ENCODE measurements around the gene ATXN7. TPM values are rescaled to one million over a fixed set of nuclear protein-coding genes. Genes with fewer than 3 reads are reported as not detected.
A peak's percentile ranks its signal among the peaks of the same experiment; 100 is the strongest.

Gene ATXN7
- polyA plus RNA-seq, 3 donors = 2.7 to 29.5 (median 3.2) TPM

- Mint-ChIP-seq H3K9me3 (peaks cover 0 to 9% (median 2%) of the 10 kb centered on the region in 7 donors), H3K27ac (peak overlapping the region in 1 of 7 donors; percentile 55), H3K4me3 (no peak overlapping the region), H3K4me1 (no peaks in the 10 kb centered on the region), H3K27me3 (ENCODE audit: low read depth in 3 of 3) (no peaks in the 10 kb centered on the region), H3K36me3 (peaks cover 2 to 5% of the 10 kb centered on the region in 2 donors)
- no peaks in the 10 kb centered on the region for H3K9me3 ChIP-seq (replicated peaks in 1 of 2; ENCODE audit: control insufficient read depth in 1 of 2, insufficient read depth in 1 of 2, low read length in 2 of 2)
- no peak overlapping the region for H3K4me3 ChIP-seq (replicated peaks in 1 of 3; ENCODE audit: low read depth in 2 of 3, low read length in 3 of 3)
- H4K20me1 ChIP-seq (ENCODE audit: insufficient read depth, low read length) = peaks cover 17% of the 10 kb centered on the region
- no peak overlapping the region for H2AFZ ChIP-seq (ENCODE audit: insufficient read depth, low read depth, low read length, poor library complexity, severe bottlenecking)
- intact Hi-C loops (cut with micrococcal nuclease) = no loop called here
- H3K36me3 ChIP-seq (replicated peaks in 1 of 2; ENCODE audit: control insufficient read depth in 1 of 2, insufficient read depth in 2 of 2, low read length in 2 of 2) = no peaks in the 10 kb centered on the region
- no peaks in the 10 kb centered on the region for H3K27me3 ChIP-seq (ENCODE audit: control insufficient read depth in 2 of 2, insufficient read depth in 2 of 2, low read length in 2 of 2)
- no peak for DNase-seq
- TF ChIP-seq CTCF (IDR thresholded peaks at IDR 0.05) = no peak
- no peak overlapping the region for H3K9ac ChIP-seq (ENCODE audit: insufficient read depth, low read length, poor library complexity, severe bottlenecking)
- H3K4me1 ChIP-seq (ENCODE audit: control insufficient read depth in 1 of 2, insufficient read depth in 2 of 2, low read length in 2 of 2) = no peaks in the 10 kb centered on the region
- H3K27ac ChIP-seq (ENCODE audit: low read depth in 1 of 2, low read length in 2 of 2) = no peak overlapping the region
- WGBS (ENCODE audit: insufficient coverage) = 100% methylated on average over 4 of the region's 4 CpGs
- H3K79me2 ChIP-seq (ENCODE audit: insufficient read depth, low read length) = peaks cover 28% of the 10 kb centered on the region
- no peak overlapping the region for H3K4me2 ChIP-seq (replicated peaks; ENCODE audit: extremely low read depth, low read length, poor library complexity, severe bottlenecking)
Measured at GRCh38 chr3:63845215-63845614, 18.5 kb upstream of the ATXN7 start.

- peaks cover 22% of the 10 kb centered on the region for H4K20me1 ChIP-seq (ENCODE audit: insufficient read depth, low read length)
- Mint-ChIP-seq H3K27ac (peak overlapping the region in 1 of 7 donors; percentile 37), H3K36me3 (peaks cover 2% of the 10 kb centered on the region in 2 donors), H3K4me1 (no peaks in the 10 kb centered on the region), H3K4me3 (no peak overlapping the region), H3K27me3 (ENCODE audit: low read depth in 3 of 3) (no peaks in the 10 kb centered on the region), H3K9me3 (peaks cover 0 to 5% (median 0%) of the 10 kb centered on the region in 7 donors)
- intact Hi-C loops (cut with micrococcal nuclease) = no loop called here
- H3K4me2 ChIP-seq (replicated peaks; ENCODE audit: extremely low read depth, low read length, poor library complexity, severe bottlenecking) = no peak overlapping the region
- no peak overlapping the region for H3K27ac ChIP-seq (ENCODE audit: low read depth in 1 of 2, low read length in 2 of 2)
- H3K36me3 ChIP-seq (replicated peaks in 1 of 2; ENCODE audit: control insufficient read depth in 1 of 2, insufficient read depth in 2 of 2, low read length in 2 of 2) = no peaks in the 10 kb centered on the region
- no peaks in the 10 kb centered on the region for H3K4me1 ChIP-seq (ENCODE audit: control insufficient read depth in 1 of 2, insufficient read depth in 2 of 2, low read length in 2 of 2)
- peaks cover 28% of the 10 kb centered on the region for H3K79me2 ChIP-seq (ENCODE audit: insufficient read depth, low read length)
- no peak overlapping the region for H2AFZ ChIP-seq (ENCODE audit: insufficient read depth, low read depth, low read length, poor library complexity, severe bottlenecking)
- H3K9ac ChIP-seq (ENCODE audit: insufficient read depth, low read length, poor library complexity, severe bottlenecking) = no peak overlapping the region
- 100% methylated on average over 1 of the region's 1 CpG for WGBS (ENCODE audit: insufficient coverage)
- no peak for TF ChIP-seq CTCF (IDR thresholded peaks at IDR 0.05)
- DNase-seq = no peak
- no peaks in the 10 kb centered on the region for H3K27me3 ChIP-seq (ENCODE audit: control insufficient read depth in 2 of 2, insufficient read depth in 2 of 2, low read length in 2 of 2)
- no peak overlapping the region for H3K4me3 ChIP-seq (replicated peaks in 1 of 3; ENCODE audit: low read depth in 2 of 3, low read length in 3 of 3)
- H3K9me3 ChIP-seq (replicated peaks in 1 of 2; ENCODE audit: control insufficient read depth in 1 of 2, insufficient read depth in 1 of 2, low read length in 2 of 2) = no peaks in the 10 kb centered on the region
Measured at GRCh38 chr3:63847718-63848450, 15.8 kb upstream of the ATXN7 start.
